ENCODE data around the gene KRTAP10-1. TPM values are rescaled to one million over a fixed set of nuclear protein-coding genes. Genes with fewer than 3 reads are reported as not detected.

Gene KRTAP10-1
- total RNA-seq, 2 donors from 2014 or later: not detected

DNA sequence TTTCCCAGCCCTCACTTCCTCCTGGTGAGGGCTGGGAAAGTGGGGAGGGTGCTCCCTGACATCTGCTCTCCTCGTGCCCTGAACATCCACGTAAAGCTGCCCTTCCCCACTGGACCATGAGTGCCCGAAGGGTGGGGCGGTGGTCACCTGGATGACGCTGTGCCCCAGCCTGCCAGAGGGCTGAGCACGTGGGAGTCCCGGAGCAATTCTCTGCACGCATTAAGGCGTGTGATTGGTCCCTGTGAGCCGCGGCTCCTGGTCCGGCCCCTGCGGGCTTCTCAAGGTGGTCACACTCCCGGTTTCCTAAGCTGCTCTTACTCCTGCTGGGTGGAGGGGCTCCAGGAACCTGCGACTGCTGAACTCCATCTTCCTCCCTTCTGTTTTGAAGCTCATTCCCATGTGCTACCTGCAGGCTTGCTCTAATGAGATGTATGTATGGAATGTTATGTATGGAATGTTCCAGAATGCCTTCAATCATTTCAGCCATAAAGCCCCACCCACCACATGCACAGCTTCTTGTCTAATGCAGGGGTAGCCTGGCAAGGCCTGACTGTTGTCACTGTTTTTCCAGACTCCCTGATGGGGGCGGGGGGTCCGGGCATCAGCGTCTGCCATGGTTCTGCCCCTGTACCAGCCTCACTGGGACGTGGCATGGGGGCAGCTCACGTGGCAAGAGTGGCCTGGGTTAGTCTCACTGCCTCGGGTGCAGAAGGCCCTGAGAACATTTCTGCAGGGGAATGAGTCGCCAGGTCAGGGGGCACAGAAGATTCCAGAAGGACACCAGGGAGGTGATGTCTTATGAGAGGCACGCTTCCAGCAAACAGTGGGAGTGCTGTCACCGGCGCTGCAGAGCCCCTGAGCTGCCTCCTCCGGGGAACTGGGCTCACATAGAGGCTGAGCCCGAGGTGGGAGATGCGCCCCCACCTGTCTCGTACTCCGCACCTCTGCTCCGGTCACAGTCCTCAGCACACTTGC is 19.4 kb downstream of the KRTAP10-1 start:
- intact Hi-C loops (cut with DNase I): no loop called here
- DNase-seq (peak; percentile 9), ATAC-seq (no peak)

DNA sequence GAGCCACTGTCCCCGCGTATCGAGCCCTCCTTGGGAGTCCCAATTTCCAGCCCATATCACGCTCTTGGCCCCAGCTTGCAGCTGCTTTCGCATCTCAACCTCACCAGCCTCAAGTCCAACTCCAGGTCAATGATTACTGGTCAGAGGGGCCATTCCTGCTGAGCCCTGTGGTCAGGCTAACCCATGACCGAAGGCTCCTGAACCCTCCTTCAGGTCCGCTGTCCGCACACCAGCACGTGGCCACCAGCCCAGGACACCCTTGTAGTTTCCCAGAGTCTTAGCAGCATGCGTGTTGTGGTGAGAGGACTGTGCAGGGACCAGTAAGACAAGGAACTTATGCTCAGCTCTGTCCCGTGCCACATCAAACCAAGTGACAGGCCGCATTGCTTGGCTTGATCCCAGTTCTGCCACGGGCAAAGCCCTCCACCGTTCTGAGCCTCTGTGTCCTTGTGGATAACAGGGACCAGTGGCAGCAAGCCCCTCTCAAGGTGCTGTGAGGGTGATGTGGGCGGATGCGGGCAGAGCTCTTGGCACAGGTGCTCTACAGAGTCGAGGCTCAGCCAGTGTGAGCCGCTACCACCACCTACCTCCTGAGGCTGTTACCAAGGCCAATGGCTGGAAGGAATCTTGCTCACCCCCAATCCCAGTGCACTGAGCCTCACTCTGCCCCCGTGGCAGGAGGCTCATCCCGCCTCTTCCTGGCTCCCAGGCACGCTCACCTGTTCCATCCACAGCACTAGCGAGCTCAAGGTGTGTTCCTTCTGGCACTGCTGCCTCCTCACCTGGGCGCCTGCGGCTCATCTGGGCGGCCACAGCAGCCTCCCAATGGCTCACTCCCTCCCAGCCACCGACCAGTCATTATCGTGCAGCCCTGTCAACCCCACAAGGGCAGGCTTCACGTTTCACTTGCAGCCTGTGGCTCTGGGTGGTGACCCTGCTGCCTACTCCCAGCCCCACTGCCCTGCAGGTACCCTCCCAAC is 20.4 kb downstream of the KRTAP10-1 start:
- intact Hi-C loops (cut with DNase I): no loop called here
- DNase-seq: peak; percentile 5
- ATAC-seq: no peak

DNA sequence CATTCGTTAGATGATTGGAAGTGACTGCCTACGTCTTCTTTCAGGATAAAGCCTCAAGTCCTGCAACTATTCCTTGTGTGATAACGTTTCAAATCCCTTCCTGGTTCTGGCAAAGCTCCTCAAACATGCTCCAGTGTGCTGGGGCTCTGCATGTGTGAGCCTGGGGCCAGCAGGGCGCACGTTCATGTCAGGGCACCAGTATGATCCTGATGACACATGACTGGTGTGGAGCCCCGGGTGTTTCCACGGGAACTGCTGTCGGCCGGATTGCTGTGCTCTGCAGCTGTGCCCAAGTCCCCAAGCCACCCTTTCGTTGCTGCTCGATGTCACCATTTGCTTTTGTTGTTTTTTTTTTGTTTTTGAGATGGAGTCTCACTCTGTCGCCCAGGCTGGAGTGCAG is 21.3 kb downstream of the KRTAP10-1 start:
- intact Hi-C loops (cut with DNase I): no loop called here
- ATAC-seq: no peak
- DNase-seq: peak; percentile 11

DNA sequence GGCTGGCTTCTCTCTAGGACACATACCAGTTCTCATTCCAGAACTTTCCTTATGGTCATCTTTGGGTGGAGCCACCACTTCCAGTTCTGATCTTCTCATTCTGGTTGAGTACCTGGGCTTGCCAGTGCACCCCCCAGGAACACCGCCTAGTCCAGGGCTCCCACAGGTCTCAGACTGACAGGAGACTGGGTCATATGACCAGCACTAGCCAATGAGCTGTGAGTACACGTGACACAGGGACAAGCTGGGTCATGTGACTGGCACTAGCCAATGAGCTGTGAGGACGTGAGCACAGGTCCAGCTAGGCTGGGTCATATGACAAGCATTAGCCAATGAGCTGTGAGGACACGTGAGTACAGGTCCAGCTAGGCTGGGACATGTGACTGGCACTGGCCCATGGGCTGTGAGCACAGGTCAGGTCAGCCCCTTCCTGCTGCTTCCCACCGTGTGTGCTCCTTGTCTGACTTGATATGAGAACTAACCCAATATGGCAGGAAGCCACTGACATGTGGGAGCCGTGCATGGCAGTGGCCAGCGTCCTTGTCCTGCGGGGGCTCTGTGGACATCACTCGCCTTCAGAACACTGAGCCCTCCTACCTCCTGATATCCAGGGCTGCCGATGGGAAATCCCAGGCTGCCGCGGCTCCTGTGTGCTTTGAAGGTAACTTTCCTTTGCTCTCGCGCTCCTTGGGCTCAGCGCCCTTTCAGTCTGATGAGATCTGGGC is 22.7 kb downstream of the KRTAP10-1 start:
- intact Hi-C loops (cut with DNase I): no loop called here
- ATAC-seq (peak in 1 of 2 donors; percentile 31), DNase-seq (no peak)

DNA sequence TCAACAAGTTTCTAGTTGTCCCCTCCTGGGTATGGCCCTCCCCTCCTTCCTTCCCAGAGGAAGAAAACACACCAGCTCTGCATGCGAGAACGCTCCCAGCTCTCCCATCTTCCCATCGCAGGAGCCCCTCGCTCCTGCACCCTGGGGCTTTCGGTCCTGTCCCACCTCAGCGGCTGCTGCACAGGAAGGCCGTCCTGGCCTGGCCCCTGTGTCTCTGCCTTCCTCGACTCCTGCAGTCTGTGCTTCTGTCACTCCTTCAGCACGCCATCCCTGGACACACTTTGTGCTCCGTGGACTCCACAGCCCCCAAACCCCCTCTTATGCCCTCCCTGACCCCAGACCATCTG is 23.2 kb downstream of the KRTAP10-1 start:
- intact Hi-C loops (cut with DNase I): no loop called here
- no peak for DNase-seq
- no peak for ATAC-seq

DNA sequence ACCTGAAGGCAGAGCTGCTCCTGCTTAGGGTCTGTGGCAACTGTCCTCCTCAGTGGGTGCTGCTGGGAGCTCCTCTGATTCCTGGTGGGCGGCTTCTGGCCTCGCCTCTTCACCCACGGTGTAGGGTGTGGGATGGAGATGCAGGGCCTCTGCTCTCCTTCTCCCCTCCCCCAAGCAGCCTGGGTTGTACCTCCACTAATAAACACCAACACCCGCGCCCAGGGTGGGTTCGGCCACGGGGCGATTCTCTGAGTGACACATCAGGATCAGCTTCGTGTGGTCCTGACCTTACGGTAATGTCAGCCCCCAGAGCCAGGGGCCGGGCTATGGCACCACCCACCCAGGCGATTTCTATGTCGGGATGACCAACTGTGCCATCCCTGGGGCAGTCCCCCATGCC is 23.7 kb downstream of the KRTAP10-1 start:
- ATAC-seq: no peak
- intact Hi-C loops (cut with DNase I): no loop called here
- no peak for DNase-seq

DNA sequence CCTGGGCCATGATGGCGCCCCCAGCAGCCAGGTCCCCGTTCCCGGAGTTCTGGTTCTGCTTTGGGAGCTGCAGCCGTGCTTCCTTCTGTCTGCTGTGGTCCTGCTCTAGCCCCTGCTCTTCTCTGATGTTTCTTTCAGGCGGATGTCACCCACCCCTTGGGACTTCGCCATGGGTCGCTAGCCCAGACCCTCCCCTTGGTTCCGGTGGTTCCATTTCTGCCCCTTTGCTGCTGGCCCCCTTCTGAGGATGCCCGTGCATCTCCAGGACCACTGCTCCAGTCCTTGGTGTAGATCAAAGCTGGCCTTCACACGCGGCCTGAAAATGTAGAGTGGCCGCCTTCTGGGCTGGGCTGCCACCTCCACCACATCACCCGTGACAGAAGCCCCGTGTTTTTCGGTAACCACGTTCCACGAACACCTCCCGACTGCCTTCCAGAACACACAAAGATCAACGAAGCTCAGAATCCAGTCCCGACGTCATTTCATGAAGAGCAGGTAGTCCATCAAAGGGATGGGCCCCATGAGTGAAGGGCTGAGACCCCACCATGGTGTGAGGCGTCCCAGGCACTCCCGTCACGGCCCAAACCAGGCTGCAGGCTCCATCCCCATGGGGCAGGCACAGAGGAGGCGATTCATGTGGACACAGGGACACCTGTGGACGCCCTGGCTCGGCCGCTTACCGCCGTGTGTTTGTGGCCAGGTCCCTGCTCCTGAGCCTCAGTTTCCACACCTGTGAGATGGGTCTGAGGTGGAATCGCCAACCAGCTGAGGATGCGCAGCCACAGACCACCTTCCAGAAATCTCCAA is 24.4 kb downstream of the KRTAP10-1 start:
- intact Hi-C loops (cut with DNase I): no loop called here
- ATAC-seq (no peak), DNase-seq (no peak)

DNA sequence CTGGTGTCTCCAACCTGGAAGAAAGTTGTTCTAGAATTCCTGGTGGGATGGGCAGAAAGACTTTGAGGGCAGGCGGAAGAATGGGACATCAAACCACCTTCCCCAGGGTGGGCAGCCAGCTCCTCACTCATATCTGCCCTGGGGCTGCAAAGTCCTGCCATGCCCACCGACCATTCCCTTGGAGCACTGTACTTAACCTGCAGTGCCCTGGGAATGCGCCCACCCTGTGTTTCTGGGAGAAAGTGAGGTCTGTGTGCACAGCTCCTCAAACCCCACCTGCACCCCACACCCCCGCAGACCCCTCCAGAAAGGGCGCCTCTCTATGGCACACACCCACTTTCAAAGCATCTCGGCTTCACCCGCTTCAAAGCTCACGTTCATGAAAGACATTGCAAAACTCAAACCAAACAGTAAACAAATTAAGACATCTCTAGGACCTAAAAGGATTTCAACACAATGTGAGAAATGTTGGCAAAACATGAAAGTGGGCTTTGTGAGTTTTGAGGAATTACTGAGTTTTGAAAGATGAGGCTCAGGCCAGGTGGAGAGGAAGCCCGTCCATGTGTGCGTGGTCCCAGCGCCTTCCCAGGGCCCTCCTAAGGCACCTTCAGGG is 25.1 kb downstream of the KRTAP10-1 start:
- intact Hi-C loops (cut with DNase I): loop anchor here in 1 of 2 donors (5.0 kb wide), 1 partner anchor 227 kb away; no protein-coding TSS in a partner anchor
- ATAC-seq (no peak), DNase-seq (no peak)

DNA sequence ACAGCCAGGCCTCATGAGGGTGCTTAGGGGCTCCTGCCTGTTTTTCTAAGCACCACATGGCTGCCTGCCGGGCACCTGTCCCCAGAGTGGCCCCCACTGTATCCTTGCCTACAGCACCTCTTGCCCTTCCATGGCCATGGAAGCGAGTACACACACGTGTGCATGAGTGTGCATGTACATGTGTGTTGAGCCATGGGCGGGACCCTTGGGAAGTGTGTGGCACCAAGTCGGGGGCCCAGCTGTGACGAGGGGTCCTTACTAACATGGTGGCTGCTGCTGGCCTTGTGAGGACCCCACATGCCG is 25.8 kb downstream of the KRTAP10-1 start:
- intact Hi-C loops (cut with DNase I): loop anchor here in 1 of 2 donors (5.0 kb wide), 1 partner anchor 228 kb away; no protein-coding TSS in a partner anchor
- no peak for DNase-seq

DNA sequence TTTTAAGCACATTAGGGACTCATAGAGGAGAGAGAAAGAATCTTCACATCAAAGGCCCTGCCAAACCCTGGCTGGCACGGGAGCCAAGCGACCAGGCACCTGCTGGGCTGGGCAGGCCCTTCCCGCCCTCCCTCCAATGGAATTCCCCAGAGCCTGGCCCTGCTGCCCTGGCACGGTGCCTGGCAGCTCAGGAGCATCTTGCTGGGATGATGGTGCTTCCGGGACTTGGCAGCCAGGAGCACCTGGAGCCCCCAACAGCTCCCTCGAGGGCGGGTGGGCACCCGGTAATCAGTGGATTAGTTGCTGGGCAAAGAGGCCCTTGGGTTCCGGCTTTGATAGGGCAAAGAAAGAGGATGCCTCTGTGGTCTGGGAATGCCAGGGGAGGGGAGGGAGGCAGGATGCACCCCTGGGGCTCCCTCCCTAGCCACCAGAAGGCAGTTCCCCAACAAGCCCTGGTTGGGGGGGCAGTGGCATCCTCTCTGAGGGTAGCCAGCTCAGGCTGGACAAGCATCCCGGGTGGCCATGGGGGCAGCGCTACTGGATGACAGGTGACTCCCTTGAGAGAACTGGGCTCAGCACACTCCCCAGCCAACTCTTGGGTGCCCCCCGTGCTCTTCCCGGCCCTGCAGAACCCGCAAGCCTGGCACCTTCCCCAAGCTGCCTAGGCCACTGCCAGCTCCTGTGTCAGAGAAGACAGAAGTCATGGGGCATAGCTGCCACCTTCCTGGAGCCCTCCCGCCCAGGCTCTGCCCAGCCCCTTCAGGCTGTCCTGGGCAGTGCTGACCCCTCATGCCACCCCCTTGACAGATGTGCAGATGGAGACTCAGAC is 26.4 kb downstream of the KRTAP10-1 start:
- ATAC-seq (no peak), DNase-seq (no peak)
- intact Hi-C loops (cut with DNase I): loop anchor here in 1 of 2 donors (5.0 kb wide), 1 partner anchor 229 kb away; no protein-coding TSS in a partner anchor

More for the DNA sequence above, 25.8 kb downstream of the KRTAP10-1 start:
- no peak for ATAC-seq

DNA sequence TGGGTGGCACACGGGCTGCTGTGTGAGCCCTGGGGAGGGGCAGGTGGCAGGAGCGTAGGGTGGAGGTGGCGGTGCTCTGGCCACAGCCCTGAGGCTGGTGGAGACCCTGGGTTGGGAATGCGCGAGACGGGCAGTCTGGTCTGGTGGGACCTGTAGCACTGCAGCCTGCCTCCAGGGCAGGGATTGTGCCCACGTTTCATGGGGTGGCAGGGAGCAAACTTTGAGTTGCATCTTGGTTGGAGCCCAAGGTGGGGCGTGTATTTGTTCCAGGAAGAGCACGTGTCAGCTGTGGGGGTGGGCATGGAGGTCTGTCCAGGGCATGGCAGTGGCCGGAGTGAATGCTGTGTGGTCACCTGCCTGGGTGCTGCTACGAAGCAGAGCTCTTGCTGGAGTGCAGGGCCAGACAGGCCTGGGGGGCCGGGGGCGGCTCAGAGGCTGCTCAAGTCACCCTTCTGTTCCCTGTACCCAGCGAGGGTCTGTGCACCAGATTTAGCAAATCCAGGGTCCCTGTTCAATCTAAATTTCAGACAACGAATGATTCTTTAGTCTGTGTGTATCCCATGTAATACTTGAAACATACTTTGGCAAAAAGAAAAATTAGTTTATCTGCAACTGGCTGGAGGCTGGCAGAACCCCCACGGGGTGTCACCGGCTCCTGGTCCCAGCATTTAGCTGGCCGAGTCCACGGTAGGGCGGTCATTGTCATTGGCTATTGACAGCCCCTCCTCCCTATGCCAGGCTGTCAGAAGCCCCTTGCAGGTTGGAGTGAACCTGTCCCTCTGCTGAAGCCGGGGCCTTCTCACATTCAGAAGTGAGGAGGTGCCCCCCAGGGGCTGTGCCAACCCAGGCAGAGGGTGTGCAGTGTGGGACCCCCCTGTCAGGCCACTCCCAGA is 27.3 kb downstream of the KRTAP10-1 start:
- DNase-seq (no peak), ATAC-seq (no peak)
- intact Hi-C loops (cut with DNase I): loop anchor here in 1 of 2 donors (5.0 kb wide), 1 partner anchor 230 kb away; no protein-coding TSS in a partner anchor

DNA sequence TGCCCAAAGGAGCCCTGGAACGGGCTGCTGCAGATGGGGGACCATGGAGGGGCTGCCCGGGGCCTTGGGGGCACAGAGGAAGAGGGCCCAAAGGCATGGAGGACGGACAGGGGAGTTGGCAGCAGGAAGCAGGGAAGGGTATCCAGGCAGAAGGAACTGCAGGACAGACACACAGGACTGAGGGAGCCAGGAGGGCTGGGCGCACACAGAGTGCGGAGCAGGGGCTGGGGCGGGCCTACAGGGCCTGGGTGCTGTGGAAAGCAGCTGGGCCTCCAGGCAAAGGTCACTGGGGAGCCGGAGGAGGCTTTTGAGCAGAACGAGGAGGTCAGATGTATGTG is 28.1 kb downstream of the KRTAP10-1 start:
- intact Hi-C loops (cut with DNase I): loop anchor here in 1 of 2 donors (2.0 to 5.0 kb wide), 2 partner anchors 230 to 281 kb away; no protein-coding TSS in a partner anchor
- DNase-seq (no peak), ATAC-seq (no peak)

DNA sequence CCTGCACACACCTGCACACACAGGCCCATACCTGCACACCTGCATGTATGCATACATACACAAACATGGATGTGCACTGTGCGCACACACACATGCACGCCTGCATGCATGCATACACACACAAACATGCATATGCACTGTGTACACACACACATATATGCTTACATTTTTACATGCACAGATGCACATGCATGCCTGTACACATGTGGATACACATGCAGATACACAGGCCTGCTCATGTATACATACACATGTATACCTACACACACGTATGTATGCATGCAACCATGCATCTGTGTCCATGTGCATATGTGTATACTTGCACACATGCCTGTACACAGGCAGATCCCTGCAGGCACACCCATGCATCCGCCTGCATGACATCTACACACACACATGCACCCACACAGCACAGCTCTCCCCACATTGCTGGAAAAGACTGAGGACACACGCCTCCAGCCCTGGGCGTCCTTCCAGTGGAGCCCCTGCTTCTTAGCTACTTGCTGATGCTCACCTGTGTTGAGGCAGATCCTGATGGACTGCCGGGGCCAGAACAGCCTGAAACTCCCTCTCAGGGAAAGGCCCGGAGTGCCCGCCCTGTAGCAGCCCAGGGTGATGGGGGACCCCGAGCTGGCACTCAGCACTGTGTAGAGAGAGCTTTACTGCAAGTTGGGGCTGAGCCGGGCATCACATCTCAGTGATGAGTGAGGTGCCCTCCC is 28.6 kb downstream of the KRTAP10-1 start:
- ATAC-seq (no peak), DNase-seq (no peak)
- intact Hi-C loops (cut with DNase I): loop anchor here in 1 of 2 donors (2.0 to 5.0 kb wide), 2 partner anchors 231 to 281 kb away; no protein-coding TSS in a partner anchor

DNA sequence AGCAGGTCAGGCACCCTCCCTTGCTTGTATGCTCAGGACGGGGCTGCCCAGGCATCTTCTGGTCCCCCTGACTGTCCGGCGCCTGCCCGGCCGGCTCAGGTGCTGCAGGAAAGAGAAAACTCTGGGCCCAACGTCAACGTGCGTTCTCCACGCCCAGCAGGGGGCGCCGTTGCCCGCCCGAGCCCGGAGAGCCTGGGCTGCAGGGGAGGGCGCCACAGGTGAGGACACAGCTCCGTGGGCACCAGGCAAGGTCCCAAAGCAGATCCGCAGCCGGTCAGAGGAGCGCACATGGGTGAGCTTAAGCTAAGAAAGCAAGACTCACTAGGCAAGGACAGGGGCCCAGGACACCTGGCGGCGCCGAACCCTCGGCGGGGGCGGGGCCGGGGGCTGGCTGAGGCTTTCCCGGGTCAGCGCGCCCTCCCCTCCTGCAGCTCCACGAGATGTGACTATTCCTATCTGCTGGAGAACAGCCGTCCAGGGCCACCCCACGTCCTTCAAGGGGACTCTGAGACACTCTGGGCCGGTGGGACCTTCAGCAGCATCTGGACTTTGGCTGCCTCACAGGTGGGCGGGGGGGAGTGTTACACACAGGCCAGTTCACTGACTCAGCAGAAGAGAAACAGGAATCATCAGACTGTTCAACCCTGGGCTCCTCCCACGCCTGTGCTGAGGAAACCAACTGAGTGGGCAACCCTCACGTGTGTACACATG is 29.3 kb downstream of the KRTAP10-1 start:
- DNase-seq (peak; percentile 54), ATAC-seq (peak; percentile 59 to 66)
- intact Hi-C loops (cut with DNase I): loop anchor here in 1 of 2 donors (2.0 to 5.0 kb wide), 2 partner anchors 232 to 282 kb away; no protein-coding TSS in a partner anchor

All from left cardiac atrium (tissue), 4 donors.